Measurements from ENCODE around the gene SPOCD1. TPM values are rescaled to one million over a fixed set of nuclear protein-coding genes. Genes with fewer than 3 reads are reported as not detected.
A peak's percentile ranks its signal among the peaks of the same experiment; 100 is the strongest.

SPOCD1 gene
- total and polyA plus RNA-seq, 2 of the 4 experiments (the other 2 are of a cell fraction): 59.7 to 132 TPM

DNA sequence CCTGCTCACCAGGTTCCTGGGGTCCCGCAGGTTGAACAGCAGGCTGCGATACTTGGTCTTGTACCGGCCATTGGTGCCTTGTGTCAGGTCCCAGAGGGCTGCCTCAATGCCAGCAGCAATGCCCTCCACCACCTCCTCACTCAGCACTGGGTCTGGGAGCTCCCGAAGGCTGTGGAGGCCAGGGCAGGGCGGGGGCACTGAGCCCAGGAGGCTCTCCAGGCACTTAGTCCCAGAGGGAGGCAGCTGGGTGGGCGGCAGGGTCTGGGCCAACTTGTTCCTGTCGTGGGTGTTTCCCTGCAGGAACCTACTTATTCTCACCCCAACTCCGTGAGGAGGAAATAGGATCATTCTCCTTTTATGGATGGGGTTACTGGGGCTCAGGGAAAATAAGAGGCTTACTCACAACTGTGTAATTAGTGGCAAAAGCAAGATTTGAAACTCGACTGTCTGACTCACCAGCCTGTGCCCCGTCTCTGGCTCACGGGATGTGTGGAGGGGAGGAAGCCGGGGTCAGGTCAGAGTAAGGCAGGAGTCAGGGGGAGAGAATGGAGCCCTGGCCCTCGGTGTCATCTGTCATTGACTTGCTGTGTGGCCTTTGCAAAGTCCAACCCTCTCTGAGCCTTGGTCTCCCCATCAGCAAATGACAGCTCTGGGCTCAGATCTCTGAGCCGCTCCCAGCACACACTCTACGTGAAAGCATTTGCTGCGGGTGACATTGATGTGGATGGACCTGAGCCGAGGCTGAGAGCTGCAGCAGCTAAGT lies 17.2 kb downstream of the SPOCD1 start (continued):
- no peak for TF ChIP-seq ELK1 (IDR thresholded peaks at IDR 0.05; ENCODE audit: borderline replicate concordance, low read depth, low read length)

- POLR2A ChIA-PET (ENCODE audit: unreplicated experiment): no interaction called here
- H3K27ac ChIP-seq (ENCODE audit: insufficient read depth, low read length): peak overlapping the region; percentile 77
- peak overlapping the region; percentile 99 for H2AK5ac ChIP-seq (ENCODE audit: low read depth, low read length)
- intact Hi-C loops (cut with micrococcal nuclease) (loop anchor here (2.0 to 10.0 kb wide), 3 partner anchors 139 to 363 kb away; no protein-coding TSS in a partner anchor), in situ Hi-C loops (cut with MboI; ENCODE audit: low sequenced_read_pairs) (no loop called here), dilution Hi-C loops (cut with HindIII; ENCODE audit: low sequenced_read_pairs, unreplicated experiment) (no loop called here)
- no peaks in the 10 kb centered on the region for H3K27me3 ChIP-seq (ENCODE audit: control insufficient read depth, insufficient read depth, low read length)
- peaks cover 18% of the 10 kb centered on the region for H3K9me1 ChIP-seq (ENCODE audit: insufficient read depth, low read length)
- H2BK15ac ChIP-seq (ENCODE audit: low read depth, low read length): peak overlapping the region; percentile 93; the same call in 2 of the 3 replicates
- peak overlapping the region; percentile 96 for H3K23ac ChIP-seq (ENCODE audit: low read depth, low read length)
- WGBS, 2 experiments (ENCODE audit: extremely low coverage in 2 of 2, insufficient read length in 1 of 2): 31% methylated on average over 5 of the region's 8 CpGs; no CpG with 5 or more reads in 1 of the 2 experiments
- peak overlapping the region; percentile 76 for H3K4me2 ChIP-seq (ENCODE audit: low read depth, low read length)
- H3K4ac ChIP-seq (ENCODE audit: low read depth, low read length): peak overlapping the region; percentile 99
- H3K4me3 ChIP-seq (ENCODE audit: insufficient read depth, low read depth, low read length): peak overlapping the region; percentile 58
- peak overlapping the region; percentile 75 for H3K18ac ChIP-seq (ENCODE audit: low read depth, low read length)
- H2BK5ac ChIP-seq (ENCODE audit: low read depth, low read length, poor library complexity, severe bottlenecking): peak overlapping the region; percentile 87
- peaks cover 13% of the 10 kb centered on the region for H4K20me1 ChIP-seq (ENCODE audit: insufficient read depth, low read length)
- no TSS peak for BruUV-seq (replicated peaks)
- H3K9me3 ChIP-seq (ENCODE audit: control insufficient read depth, insufficient read depth, low read length): no peaks in the 10 kb centered on the region
- peaks cover 32% of the 10 kb centered on the region for H3K4me1 ChIP-seq (ENCODE audit: control insufficient read depth, insufficient read depth, low read length)
- ATAC-seq (ENCODE audit: low read depth) (peak; percentile 4), DNase-seq (no peak)
- peak overlapping the region; percentile 64 for H3K9ac ChIP-seq (ENCODE audit: low read depth, low read length)
- CTCF ChIA-PET: interaction anchor here (1.5 to 2.5 kb wide), 2 partner anchors 9 to 166 kb away, joined by 9 to 11 read pairs; no protein-coding TSS in a partner anchor
- H4K8ac ChIP-seq (ENCODE audit: low read depth in 2 of 2, low read length in 2 of 2): peak overlapping the region; percentile 93 to 96
- peaks cover 1% of the 10 kb centered on the region; the same call in 1 of the 2 replicates for H3K36me3 ChIP-seq (ENCODE audit: control insufficient read depth, insufficient read depth, low read length)
- peaks cover 11 to 44% of the 10 kb centered on the region in 2 experiments; a peak in 2 of 4 replicates for H3K79me1 ChIP-seq (ENCODE audit: low read depth in 1 of 2, low read length in 2 of 2)
- peak overlapping the region; percentile 96 for H2BK120ac ChIP-seq (ENCODE audit: low read depth, low read length)
- H4K91ac ChIP-seq (ENCODE audit: insufficient read depth, low read depth, low read length): peak overlapping the region; percentile 98
- TF ChIP-seq RFX5 (IDR thresholded peaks at IDR 0.05; ENCODE audit: low read depth, low read length) (no peak), RAD21 (IDR thresholded peaks at IDR 0.05; ENCODE audit: low read length) (no peak)
- H2BK20ac ChIP-seq (ENCODE audit: low read depth, low read length): peak overlapping the region; percentile 82
- peak overlapping the region; percentile 95 for H3K56ac ChIP-seq (ENCODE audit: extremely low read depth, insufficient read depth, low read length)
- H3K14ac ChIP-seq (replicated peaks; ENCODE audit: low read depth, low read length): peak overlapping the region; percentile 98
- H2AFZ ChIP-seq (replicated peaks; ENCODE audit: low read length, poor library complexity): peak overlapping the region; percentile 87
- H4K5ac ChIP-seq (ENCODE audit: low read depth, low read length): peak overlapping the region; percentile 85
- peak overlapping the region; percentile 99 for H2AK9ac ChIP-seq (replicated peaks; ENCODE audit: low read depth, low read length, poor library complexity)
These were observed 17.8 kb downstream of the SPOCD1 start for GRCh38 chr1:31798086-31798432.
